Measurements from ENCODE around the gene P2RY6. TPM values are rescaled to one million over a fixed set of nuclear protein-coding genes. Genes with fewer than 3 reads are reported as not detected.

Gene P2RY6
- total RNA-seq (2013; cell fraction: nucleolus; rRNA removed), result 0.21 TPM in 1 of 2 replicates, not detected in the other
- 0.23 TPM in 1 of 2 replicates, not detected in the other for total RNA-seq (2014; rRNA removed)
- total RNA-seq (2014; rRNA removed; fragmentation: Illumina TruSeq; extraction: Trizol), result 0.14 TPM in 1 of 2 replicates, not detected in the other
- total RNA-seq (2021), result 0.21 and 0.66 TPM in 2 replicates
- not detected for polyA plus RNA-seq (2011; ENCODE audit: low read depth)
- polyA plus RNA-seq (2011; rRNA removed), result not detected in 2 replicates
- not detected in 2 replicates for polyA plus RNA-seq (2011; cell fraction: cytosol; rRNA removed)
- polyA plus RNA-seq (2011; cell fraction: nucleus; rRNA removed), result 0.15 and 0.35 TPM in 2 replicates
- polyA plus RNA-seq (2012), result 0.12 and 0.15 TPM in 2 replicates
- polyA plus RNA-seq (2014; fragmentation: Illumina TruSeq; extraction: Trizol), result 0.10 TPM in 1 of 2 replicates, not detected in the other
- under 1 TPM in 1 of 2 experiments, not detected in 1; 0.05 TPM for polyA plus RNA-seq (2014; fragmentation: Nextera tagmentation; extraction: Ambion mirVana)
- polyA plus RNA-seq (2014; rRNA removed), result 0.52 and 0.90 TPM in 2 replicates
- under 1 TPM in 1 of 2 experiments, not detected in 1; 0.24 TPM for polyA plus RNA-seq (2016; fragmentation: Nextera tagmentation; extraction: Ambion mirVana)
- polyA minus RNA-seq (2011; rRNA and poly(A)+ RNA removed), result not detected in 2 replicates
- not detected in 2 replicates for polyA minus RNA-seq (2011; cell fraction: cytosol; rRNA and poly(A)+ RNA removed)
- not detected in 2 replicates for polyA minus RNA-seq (2011; cell fraction: nucleus; rRNA and poly(A)+ RNA removed)
- Bru-seq, nascent RNA, result percentile 3 among the genes with signal in this experiment
- percentile 6 among the genes with signal in this experiment for BruChase-seq, experiment 1, labeled RNA remaining after a 6-hour chase
- BruChase-seq, experiment 2, labeled RNA remaining after a 2-hour chase, result percentile 9 among the genes with signal in this experiment
- long read RNA-seq, experiment 1, result 0 reads
- long read RNA-seq, experiment 2, result 0 reads

GRCh38 chr11:73271936-73272679 lies at the start of gene P2RY6:
Gene P2RY6, plus strand, starts transcription at chr11:73272338. Its CDS starts 24,181 bp downstream, at chr11:73296519.
- Histone ChIP-seq H3K4me3 (peak within 1 kb of the TSS; percentile 3; the same call in 1 of the 2 replicates), H3K36me3 (ENCODE audit: control insufficient read depth in 2 of 2, insufficient read depth in 2 of 2, low read length in 1 of 2) (no peaks in the 10 kb centered on the region), H3K27ac (ENCODE audit: control insufficient read depth, insufficient read depth) (no peak within 1 kb of the TSS; the same call in 1 of the 2 replicates), H3K9me3 (replicated peaks; ENCODE audit: control insufficient read depth, insufficient read depth, low read length) (no peaks in the 10 kb centered on the region), H2AFZ (ENCODE audit: control insufficient read depth, low read depth, low read length) (no peak within 1 kb of the TSS), H3K4me1 (ENCODE audit: control insufficient read depth, insufficient read depth, low read length) (peaks cover 36% of the 10 kb centered on the region), H3K4me2 (ENCODE audit: control insufficient read depth, insufficient read depth) (peak within 1 kb of the TSS; percentile 21; the same call in 1 of the 2 replicates), H3K27me3 (replicated peaks in 1 of 2; ENCODE audit: control insufficient read depth in 2 of 2, insufficient read depth in 2 of 2, low read length in 1 of 2) (no peaks in the 10 kb centered on the region; a peak in 1 of 4 replicates), H3K79me2 (ENCODE audit: control insufficient read depth, insufficient read depth, low read length) (no peaks in the 10 kb centered on the region), H3K9ac (ENCODE audit: control insufficient read depth, insufficient read depth, low read length) (no peak within 1 kb of the TSS), H4K20me1 (ENCODE audit: control insufficient read depth, insufficient read depth) (no peaks in the 10 kb centered on the region)
- no TSS peak for BruUV-seq (replicated peaks)
- ChIA-PET RAD21 (ENCODE audit: unreplicated experiment) (no interaction called here), POLR2A (interaction anchor here (0.5 to 0.6 kb wide), 2 partner anchors 556 to 641 kb away, joined by 3 read pairs; no protein-coding TSS in a partner anchor), SMC1A (ENCODE audit: uncharacterized antibody, unreplicated experiment) (interaction anchor here (1.3 to 3.1 kb wide), 2 partner anchors 16 to 19 kb away, joined by 3 to 11 read pairs; no protein-coding TSS in a partner anchor), CTCF (interaction anchor here (0.6 to 1.2 kb wide), 6 partner anchors 10 to 93 kb away, joined by 3 to 4 read pairs (median 4); no protein-coding TSS in a partner anchor)
- intact Hi-C loops (cut with micrococcal nuclease; ENCODE audit: unreplicated experiment) (no loop called here), in situ Hi-C loops (cut with MboI) (no loop called here)
- ATAC-seq, result peak; percentile 71
- no peak for DNase-seq (ENCODE audit: low read depth, low spot score)
- WGBS (ENCODE audit: insufficient coverage, insufficient replicate concordance, low lambda C conversion rate, missing lambda C conversion rate), result 53% methylated on average over 17 of the region's 17 CpGs
- FAIRE-seq, result peak; percentile 27
- no peak for TF ChIP-seq NBN (IDR thresholded peaks at IDR 0.05)
- TF ChIP-seq SPI1 (IDR thresholded peaks at IDR 0.05; ENCODE audit: borderline replicate concordance, insufficient read depth, low read depth, low read length), result peak; percentile 32; the same call in 1 of the 2 replicates
- TF ChIP-seq ZNF207 (IDR thresholded peaks at IDR 0.05; ENCODE audit: borderline replicate concordance), result no peak
- TF ChIP-seq CHD1 (IDR thresholded peaks at IDR 0.05; ENCODE audit: low read depth, low read length), result no peak
- no peak for TF ChIP-seq ATF7 (IDR thresholded peaks at IDR 0.05; ENCODE audit: low read depth)
- no peak for TF ChIP-seq ZNF687 (IDR thresholded peaks at IDR 0.05)
